Kidney glomerular epithelial cell (primary cell): ENCODE results near the gene ADAMTS20.
"Not testable (repeated sequence)": the region's sequence is repeated elsewhere in the genome, so short reads cannot be mapped to it uniquely, and the experiment has no call there.

Experiments
- DNase-seq: peaks from one replicate; lab custom pipeline; 2025; lab: John Stamatoyannopoulos, UW

The ADAMTS20 gene

DNA sequence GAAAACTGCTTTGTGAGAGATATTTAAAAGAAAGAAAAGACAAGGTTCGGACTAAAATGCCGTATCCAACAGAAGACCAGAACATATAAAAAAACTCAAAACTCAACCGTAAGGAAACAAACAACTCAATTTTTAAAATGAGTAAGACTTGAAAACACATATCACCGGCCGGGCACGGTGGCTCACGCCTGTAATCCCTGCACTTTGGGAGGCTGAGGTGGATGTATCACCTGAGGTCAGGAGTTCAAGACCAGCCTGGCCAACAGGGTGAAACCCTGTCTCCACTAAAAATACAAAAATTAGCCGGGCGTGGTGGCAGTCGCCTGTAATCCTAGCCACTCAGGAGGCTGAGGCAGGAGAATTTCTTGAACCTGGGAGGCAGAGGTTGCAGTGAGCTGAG, 192.0 kb downstream of the ADAMTS20 start:
- DNase-seq: not testable (repeated sequence)

DNA sequence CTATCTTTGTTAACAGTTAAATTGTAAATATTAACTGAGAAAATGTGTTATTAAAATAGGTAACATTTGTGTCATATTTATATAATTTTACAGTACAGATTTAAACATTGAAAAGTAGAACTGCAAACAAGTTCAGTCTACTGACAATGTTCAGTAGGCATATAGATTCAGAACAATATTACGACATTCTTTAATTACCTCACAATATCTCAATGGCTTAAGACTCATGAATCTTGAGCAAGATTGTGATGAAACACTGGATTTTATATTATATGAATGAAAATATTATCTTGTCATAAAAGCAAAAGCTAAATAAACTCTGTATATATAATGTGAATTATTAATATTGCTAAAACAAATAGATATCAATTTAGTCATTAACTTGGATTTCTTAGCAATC, 194.9 kb downstream of the ADAMTS20 start:
- DNase-seq: no peak

DNA sequence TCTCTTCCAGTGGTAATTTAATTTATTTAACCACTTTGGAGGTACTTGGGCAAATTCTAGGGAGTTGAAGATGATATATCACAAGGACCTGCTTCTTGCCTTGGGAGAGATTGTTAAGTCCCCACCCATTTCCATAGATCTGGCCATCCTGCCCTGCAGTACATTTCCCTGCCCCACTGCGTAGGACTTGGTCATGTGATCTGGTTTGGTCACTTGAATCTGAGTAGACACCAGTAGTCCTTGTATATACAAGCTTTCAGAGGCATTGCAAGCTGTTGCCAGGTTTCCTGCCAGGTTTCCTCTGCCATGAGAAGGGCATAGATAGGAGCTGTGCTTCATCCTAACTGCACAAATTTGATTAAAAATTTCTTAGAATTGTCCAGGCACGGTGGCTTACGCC, 200.0 kb downstream of the ADAMTS20 start:
- DNase-seq: no peak

DNA sequence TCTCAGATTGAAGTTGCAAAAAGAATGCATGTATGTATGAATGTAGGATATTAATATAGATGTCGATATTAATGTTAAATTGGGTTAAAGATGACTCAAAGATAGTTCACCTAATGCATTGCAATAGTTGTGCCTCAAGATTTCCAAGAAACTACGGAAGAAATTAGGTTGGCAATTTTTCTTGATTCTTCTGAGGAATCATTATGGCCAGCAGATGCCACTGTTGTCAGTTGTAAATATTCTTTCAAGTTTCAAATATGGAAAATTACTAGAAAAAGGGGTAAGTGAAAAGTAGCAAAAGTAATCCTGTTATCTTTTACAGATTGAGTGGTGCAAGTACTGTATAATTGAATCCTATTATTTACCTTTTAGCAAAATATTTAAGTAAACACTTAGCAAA, 202.1 kb downstream of the ADAMTS20 start:
- DNase-seq: no peak

DNA sequence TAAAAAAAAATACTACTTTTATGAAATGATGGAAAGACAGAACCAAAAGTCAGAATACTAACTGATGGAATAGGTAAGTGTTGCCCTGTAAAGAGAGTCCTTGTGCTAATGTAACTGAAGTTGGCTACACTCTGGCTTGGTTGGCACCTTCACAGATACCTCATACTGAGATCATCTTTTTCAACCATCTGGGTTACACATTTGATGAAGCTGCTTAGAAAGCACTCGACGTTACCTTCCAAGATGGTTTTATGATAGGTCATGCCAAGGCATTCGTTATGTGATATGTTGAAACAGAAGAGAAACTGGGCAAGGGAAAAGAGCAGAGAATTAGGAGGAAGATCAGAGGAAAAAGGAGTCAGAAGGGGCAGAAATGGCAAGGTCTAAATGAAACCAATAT, 203.8 kb downstream of the ADAMTS20 start:
- no peak for DNase-seq

DNA sequence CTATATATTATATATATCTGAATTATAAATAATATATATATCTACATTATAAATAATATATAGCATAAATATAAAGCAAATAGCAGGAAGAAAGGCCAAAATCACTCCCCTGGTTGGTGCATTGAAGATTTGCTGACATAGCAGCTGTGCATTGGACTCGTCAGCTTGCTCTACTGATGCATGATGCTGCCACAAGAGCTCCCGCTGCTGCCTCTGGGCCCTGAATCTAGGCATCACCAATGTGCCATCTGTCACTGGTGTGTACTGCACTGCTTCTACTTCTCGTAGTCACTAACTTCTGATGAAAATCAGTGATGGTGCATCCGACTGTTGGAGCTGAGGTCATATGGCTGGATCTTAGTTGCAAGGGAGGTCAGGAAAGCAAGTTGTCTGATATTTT, 205.0 kb downstream of the ADAMTS20 start:
- DNase-seq: no peak

DNA sequence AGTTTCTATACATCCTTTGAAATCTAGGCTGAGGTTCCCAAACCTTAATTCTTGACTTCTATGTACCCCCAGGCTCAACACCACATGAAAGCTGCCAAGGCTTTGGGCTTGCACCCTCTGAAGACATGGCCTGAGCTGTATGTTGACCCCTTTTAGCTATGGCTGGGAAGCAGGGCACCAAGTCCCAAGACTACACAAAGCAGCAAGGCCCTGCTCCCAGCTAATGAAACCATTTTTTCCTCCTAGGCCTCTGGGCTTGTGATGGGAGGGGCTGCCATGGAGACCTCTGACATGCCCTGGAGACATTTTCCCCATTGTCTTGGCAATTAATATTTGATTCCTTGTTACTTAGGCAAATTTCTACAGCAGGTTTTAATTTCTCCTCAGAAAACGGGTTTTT, 207.0 kb downstream of the ADAMTS20 start:
- DNase-seq: no peak

DNA sequence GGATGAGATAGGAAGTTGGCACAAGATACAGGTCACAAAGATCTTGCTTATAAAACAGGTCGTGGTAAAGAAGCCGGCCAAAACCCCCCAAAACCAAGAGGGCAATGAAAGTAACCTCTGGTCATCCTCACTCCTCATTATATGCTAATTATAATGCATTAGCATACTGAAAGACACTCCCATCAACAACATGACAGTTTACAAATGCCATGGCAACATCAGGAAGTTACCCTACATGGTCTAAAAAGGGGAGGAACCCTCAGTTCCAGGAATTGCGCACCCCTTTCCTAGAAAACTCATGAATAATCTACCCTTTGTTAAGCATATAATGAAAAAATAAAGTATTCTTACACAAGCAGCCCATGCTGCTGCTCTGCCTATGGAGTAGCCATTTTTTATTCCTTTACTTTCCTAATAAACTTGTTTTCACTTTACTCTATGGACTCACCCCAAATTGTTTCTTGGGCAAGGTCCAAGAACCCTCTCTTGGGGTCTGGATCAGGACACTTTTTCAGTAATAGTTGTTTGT, 210.2 kb downstream of the ADAMTS20 start:
- DNase-seq: not testable (repeated sequence)

DNA sequence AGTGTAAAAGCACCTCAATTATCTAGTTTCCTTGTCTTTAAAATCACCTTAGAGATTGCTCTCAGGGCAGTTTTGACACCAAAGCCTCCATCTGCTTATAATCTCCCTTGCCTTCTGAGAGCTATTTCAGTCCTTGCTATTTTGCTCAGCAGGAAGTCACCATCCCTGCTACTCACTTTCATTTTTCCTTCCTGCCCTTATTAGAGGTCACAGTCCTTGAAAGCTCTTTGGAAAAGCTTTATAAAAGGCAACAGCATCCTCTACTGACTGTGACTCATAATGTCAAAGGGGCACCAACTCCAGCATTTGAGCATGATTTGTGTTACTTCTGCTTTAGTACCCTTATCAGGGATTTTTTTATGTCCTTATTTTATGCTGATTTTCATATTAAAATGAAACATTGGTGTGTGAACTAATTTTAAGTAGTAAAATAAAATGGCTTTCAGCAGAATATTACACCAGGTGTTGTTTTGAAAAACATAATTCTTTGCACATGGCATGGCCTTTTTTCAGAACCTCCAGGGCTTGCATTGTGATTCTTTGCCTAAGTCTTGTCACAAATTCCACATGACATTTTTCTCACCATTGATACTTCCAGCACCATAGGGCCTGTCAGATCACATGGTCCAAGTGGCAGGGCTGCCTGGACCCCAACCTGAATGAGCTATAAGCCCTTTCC, 213.0 kb downstream of the ADAMTS20 start:
- peak; percentile 78 for DNase-seq

DNA sequence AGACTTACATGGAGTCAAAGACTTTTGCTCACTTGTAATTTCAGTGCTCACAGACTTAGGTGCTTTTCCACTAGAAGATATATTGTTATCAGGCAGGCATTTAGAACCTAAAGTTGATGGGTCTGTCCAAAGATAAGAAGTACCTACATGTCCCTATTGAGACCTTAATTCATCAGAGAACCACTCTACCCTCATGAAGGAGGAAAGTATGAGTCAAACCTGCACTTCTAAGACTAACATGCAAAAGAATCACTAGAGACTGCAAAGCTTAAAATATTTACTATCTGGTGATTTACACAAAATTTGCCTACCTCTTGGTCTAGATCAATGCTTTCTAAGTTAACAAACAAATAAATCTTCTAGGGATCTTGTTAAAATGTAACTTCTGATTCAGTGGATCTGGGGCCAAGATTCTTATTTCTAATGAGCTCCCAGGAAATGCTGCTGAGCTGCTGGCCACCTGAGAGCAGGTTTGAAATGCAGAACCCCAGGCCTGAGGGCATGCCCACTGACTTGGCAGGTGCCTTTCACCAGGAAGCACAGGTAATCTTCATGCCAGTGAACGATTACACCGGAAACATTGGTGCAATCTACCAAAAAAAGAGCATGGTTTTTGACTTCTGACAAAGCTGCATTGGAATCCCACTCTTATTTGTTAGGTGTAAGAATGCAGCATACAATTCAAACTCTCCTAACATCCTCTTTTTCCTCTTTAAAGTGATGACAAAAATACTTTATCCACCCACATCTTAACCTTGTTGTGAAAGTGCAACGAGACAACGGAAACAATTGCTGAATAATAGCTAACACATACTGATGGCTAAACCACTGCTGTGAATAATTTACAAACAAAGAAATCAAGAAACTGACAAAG, 214.2 kb downstream of the ADAMTS20 start:
- DNase-seq: peak; percentile 72

DNA sequence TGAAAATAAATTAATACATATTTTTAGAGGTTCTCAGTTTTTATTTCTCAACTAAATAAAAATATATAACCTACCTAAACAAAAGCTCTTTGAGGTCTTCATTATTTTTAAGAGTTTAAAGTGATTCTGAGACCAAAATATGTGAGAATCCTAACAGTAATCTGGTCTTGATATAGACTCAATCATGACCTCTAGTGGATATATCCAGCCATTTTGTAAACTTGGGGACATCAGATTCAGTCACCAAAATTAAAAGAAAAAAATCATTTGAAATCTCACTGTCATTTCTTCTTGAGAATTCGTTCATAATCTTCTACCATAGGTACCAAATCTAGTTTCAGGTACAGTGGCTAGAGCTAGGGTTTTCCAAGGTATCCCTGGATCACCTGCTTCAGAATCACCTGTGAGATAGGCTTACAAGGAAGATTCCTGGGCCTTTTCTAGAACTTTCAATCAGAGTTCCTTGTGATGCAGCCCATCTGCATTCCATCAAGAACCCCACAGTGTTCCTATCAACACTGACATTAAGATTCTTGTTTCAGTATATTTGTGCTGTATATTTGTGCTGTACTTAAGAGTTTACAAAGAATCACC, 214.9 kb downstream of the ADAMTS20 start:
- peak; percentile 58 for DNase-seq

DNA sequence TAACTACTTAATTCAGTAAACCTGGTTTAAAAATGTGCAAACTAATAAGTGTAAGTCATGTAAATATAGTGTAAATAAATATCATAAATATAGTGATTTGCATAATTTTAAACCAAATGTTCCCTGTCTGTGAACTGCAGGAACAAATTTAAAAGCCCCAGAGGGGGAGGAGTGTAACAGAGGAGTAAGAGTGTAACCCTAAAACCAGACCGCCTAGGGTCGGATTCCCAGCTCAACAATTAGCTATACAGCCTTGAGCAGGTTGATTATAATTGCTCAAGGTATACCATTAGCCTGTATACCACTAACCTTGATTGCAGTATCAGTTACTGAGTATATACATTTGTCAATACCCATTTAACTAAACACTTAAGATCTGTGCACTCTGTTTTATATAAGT, 218.4 kb downstream of the ADAMTS20 start:
- DNase-seq: no peak

DNA sequence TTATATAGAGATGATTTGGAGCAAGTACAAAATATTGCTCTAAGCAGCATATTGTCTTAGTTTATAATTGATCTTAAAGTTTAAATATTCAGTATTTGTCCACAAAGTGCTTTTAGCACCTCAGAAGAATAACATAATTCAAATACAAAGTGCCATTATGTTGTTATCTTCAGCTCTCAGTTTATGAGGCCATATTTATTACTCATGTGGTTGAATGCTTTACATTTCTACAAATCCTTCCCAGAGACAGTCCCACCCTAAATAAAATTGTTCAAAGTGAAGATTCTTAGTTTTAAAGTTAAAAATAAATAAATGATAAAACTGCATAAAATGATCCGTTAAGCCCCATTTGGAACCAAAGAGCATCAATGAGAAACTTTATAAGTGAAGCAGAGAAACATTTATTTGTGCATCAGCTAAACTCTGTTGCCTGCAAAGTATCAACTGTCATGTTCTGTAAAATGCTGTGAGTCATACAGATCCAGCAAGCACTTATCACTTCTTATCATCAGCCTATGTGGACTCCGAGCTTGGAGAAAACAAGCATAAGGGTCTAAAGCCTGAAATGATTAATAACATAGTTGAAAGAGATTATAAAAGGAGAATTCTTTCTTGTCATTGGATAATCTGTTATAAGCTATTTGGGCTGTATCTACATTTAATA, 218.9 kb downstream of the ADAMTS20 start:
- no peak for DNase-seq

DNA sequence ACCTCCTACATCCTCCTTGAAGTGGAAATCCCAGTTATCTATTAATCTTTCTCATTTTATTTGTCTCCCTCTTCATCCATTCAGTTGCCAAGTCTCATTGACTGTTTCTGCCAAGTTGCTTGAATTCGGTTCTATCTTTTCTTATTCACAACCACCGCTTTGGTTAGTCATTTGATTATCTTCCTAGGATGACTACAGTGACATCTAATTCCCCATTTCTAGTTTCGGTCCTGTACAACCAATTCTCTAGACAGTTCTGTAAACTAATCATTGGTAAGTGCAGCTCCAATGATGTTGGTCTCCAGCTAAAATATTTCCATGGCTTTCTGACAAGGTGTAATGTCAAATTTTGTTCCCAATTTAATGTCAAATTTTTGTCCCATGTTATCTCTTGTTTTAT, 220.1 kb downstream of the ADAMTS20 start:
- no peak for DNase-seq

DNA sequence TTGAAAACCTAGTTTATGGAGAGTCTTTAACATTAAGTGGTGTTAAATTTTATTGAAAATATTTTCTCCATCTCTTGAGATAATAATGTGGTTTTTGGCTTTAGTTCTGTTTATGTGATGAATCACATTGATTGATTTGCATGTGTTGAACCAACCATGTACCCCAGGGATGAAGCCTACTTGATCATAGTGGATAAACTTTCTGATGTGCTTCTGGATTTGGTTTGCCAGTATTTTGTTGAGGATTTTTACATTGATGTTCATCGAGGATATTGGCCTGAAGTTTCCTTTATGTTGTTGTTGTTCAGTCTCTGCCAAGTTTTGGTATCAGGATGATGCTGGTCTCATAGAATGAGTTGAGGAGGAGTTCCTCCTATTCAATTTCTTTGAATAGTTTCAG, 222.6 kb downstream of the ADAMTS20 start:
- no peak for DNase-seq

DNA sequence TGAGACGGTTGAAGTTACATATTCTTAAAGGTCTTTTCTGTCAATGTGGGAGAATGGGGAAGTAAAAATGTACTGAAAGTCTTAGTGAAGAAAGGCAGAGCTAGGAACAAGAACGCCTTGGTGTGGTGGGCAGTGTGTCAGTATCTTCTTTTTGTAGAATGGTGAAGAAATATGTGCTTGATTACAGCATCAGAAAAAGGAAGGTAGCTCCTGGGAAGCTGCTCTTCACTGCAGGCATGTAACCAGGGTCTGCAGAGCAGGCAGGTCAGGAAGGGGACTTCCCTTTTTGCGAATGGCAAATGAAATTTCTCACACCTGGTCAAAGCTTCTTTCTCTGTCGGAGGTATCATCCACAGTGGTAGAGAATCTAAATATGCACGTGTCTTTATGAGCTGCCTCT, 226.2 kb downstream of the ADAMTS20 start:
- no peak for DNase-seq

DNA sequence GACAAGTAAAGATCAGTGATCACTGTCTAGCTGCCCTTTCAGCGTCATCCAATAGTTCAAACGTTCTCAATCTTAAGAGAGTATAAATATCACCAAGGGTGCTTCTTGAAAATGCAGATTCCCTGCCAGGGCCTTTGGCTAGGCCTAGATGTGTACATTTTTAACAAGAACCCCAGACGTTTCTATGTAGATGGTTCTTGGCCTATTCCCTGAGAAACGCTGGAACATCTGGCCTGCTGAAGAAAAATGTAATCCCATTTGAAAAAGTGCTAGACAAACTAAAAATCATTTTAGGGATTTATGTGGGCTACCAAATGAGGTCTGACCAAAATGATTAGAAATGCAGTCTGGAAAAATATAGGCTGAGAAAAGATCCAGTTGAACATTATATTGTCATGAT, 231.7 kb downstream of the ADAMTS20 start:
- DNase-seq: no peak

DNA sequence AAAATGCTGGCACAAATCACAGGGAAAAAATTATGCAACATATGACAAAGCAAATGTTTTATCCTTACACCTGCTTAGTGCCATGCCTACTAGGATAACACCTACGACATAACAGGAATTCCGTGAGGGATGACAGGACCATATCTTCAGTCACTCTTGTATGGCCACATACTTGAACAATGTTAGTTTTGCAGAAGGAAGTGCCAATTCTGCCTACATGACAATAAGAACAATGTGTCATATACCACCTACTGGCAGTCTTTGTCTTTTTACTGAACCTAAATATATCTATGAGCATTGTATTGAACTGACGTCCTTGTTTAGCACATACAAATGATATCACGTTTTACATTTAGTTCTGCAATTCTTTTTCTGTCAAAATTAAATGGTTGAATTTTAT, 234.0 kb downstream of the ADAMTS20 start:
- no peak for DNase-seq

DNA sequence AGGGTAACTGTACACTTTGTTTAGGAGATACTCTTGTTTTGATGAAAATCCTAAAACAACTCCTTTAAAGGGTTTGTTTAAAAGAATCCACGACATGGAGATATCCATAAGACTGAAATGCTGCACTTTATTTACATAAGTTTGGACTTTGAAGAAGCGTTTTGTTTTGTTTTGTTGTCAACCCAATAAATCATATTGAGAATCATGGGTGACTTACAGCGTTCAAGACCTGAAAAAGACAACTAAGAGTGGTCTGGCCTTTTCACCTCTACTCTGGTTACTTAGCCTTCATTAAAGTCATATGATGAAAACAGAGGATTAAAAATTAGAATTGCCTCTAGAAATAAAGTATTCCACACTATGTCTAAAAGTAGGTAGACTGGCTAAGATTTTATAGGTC, 234.8 kb downstream of the ADAMTS20 start:
- no peak for DNase-seq

DNA sequence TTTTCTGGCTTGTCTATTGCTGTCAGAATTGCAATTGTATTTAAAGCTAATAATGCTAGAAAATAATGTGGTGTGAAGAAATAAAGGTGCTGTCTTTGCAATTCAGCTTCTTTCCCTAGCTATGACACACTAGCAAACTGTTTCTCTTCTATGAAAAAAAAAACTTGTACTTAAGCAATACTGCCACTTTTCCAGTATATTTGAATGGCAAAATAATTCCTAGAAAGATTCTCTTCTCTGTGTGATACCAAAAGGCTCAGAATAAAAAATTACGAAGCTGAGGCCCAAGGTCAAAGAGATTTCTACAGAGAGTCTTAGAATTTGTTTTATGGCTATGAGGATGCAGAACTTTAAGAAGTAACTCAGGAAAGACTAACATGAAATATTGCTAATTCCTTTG, 235.5 kb downstream of the ADAMTS20 start:
- no peak for DNase-seq

DNA sequence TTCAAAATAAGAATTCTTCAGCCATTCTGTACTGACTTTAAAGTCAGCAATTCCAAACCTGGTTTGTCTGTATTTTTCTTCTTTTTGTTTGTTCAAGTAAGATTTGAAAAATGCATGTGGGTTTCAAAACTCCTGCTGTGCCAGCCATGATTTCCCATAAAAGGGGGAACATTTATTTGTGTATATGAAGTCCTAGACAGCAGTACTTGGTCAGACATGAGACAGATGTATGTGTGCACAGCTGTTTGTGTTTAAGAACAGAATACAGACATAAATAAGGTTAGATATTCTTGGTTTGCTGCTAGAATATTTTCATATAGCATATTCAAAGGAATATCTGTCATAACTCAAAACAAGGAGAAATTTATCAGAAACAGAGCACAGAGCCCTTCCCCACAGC, 236.0 kb downstream of the ADAMTS20 start:
- no peak for DNase-seq

DNA sequence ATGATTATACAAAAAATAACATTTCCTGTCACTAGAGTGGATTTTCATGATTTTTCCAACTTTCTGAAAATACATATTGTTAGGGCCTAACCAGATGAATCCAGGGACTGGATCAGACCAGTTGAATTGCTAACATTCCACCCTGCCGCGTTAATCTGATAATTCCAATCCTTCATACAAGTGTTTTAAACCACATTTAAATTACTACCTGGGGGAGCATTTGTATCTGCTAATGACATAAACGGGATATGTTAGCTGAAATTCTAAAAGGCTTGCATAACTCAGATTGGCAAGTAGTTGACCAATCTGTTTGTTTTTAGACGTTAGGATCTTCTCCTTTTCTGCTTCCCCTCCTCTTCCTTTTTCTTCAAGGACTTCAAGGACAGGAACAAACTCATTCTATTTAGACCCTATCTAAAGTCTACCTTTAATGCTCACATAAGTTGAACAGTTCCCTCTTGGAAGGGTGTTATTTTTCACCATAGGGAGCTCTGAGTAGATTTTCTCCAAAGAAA, 239.0 kb downstream of the ADAMTS20 start:
- no peak for DNase-seq
